Chondrocyte (in vitro differentiated cells): ENCODE measurements around the gene SDHAF3. TPM values are rescaled to one million over a fixed set of nuclear protein-coding genes. Genes with fewer than 3 reads are reported as not detected.

Experiments
- DNase-seq: peaks from one replicate; pipeline ENCODE4 v3.0.0; 2021; ENCODE audit warnings: mixed read lengths, low spot score
- H3K27ac Mint-ChIP-seq: one replicate; pipeline ENCODE4 v1.8.0; 2021; ENCODE audit warnings: mild to moderate bottlenecking, moderate library complexity, mixed read lengths; ENCODE audit not compliant: unreplicated experiment
- H3K27me3 Mint-ChIP-seq: 2 replicates; pipeline ENCODE4 v1.8.0; 2021; ENCODE audit warnings: low read depth, mixed read lengths
- H3K36me3 Mint-ChIP-seq: 2 replicates; pipeline ENCODE4 v1.8.0; 2021; ENCODE audit warnings: low read depth, mixed read lengths
- H3K4me1 Mint-ChIP-seq: 2 replicates; pipeline ENCODE4 v1.8.0; 2021; ENCODE audit warnings: low read depth, mild to moderate bottlenecking, mixed read lengths
- H3K4me3 Mint-ChIP-seq: one replicate; pipeline ENCODE4 v1.8.0; 2021; ENCODE audit warnings: mild to moderate bottlenecking, moderate library complexity, mixed read lengths; ENCODE audit not compliant: unreplicated experiment
- H3K9me3 Mint-ChIP-seq: 2 replicates; pipeline ENCODE4 v1.8.0; 2021; ENCODE audit warnings: low read depth, mixed read lengths
- CTCF ChIP-seq: fragments of 200-600 bp; sonication (generic); IDR thresholded peaks from 2 replicates; pipeline ENCODE4 v1.5.0; 2021; ENCODE audit warnings: antibody characterized with exemption, mild to moderate bottlenecking, moderate library complexity
- total RNA-seq: library from RNA; stranded (reverse); gene quantifications from 3 replicates; pipeline ENCODE4 v1.2.1, GENCODE V29; 2021

SDHAF3 gene
- total RNA-seq, 1 donor from 2014 or later = 8.0 TPM

GRCh38 chr7:97126483-97127171, 9.1 kb downstream of the SDHAF3 start:
- peaks cover 2% of the 10 kb centered on the region for H3K36me3 Mint-ChIP-seq
- DNase-seq = no peak
- H3K27me3 Mint-ChIP-seq = no peaks in the 10 kb centered on the region
- no peak overlapping the region for H3K4me3 Mint-ChIP-seq
- no peak overlapping the region for H3K27ac Mint-ChIP-seq
- H3K9me3 Mint-ChIP-seq = peaks cover 11% of the 10 kb centered on the region
- TF ChIP-seq CTCF = no peak
- peaks cover 4% of the 10 kb centered on the region for H3K4me1 Mint-ChIP-seq

DNA sequence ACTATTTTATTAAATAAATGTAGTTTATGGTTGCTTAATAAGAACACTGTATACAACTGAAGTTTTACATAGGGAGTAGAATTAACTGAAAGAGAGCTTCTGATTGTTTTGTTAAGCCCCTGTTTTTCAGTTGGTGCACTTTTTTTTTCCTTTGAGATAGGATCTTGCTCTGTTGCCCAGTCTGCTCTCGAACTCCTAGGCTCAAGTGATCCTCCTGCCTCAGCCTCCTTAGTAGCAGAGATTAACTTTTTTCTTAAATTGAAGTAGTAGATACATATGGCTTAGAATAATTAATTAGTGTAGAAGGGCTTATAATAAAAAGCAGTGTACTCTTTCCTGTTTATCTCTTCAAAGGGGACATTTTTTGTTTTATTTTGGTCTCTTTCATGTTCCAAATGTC, 11.2 kb downstream of the SDHAF3 start:
- Mint-ChIP-seq H3K27ac (no peak overlapping the region), H3K9me3 (peaks cover 11% of the 10 kb centered on the region), H3K27me3 (no peaks in the 10 kb centered on the region), H3K4me3 (no peak overlapping the region), H3K4me1 (peaks cover 4% of the 10 kb centered on the region), H3K36me3 (peaks cover 2% of the 10 kb centered on the region)
- TF ChIP-seq CTCF = no peak
- no peak for DNase-seq

- TF ChIP-seq CTCF = no peak
- H3K4me3 Mint-ChIP-seq = no peak overlapping the region
These were observed 13.1 kb downstream of the SDHAF3 start for GRCh38 chr7:97130417-97131139.

GRCh38 chr7:97133159-97133558, 15.7 kb downstream of the SDHAF3 start:
- no peaks in the 10 kb centered on the region for H3K27me3 Mint-ChIP-seq
- TF ChIP-seq CTCF = no peak
- H3K36me3 Mint-ChIP-seq = no peaks in the 10 kb centered on the region
- no peak overlapping the region for H3K4me3 Mint-ChIP-seq
- DNase-seq = no peak
- peaks cover 4% of the 10 kb centered on the region for H3K4me1 Mint-ChIP-seq
- H3K27ac Mint-ChIP-seq = no peak overlapping the region
- H3K9me3 Mint-ChIP-seq = no peaks in the 10 kb centered on the region

More at GRCh38 chr7:97130417-97131139, 13.1 kb downstream of the SDHAF3 start:
- Mint-ChIP-seq H3K4me1 (peaks cover 4% of the 10 kb centered on the region), H3K27ac (no peak overlapping the region), H3K9me3 (peaks cover under 1% of the 10 kb centered on the region), H3K27me3 (no peaks in the 10 kb centered on the region), H3K36me3 (no peaks in the 10 kb centered on the region)
- DNase-seq = peak; percentile 72

DNA sequence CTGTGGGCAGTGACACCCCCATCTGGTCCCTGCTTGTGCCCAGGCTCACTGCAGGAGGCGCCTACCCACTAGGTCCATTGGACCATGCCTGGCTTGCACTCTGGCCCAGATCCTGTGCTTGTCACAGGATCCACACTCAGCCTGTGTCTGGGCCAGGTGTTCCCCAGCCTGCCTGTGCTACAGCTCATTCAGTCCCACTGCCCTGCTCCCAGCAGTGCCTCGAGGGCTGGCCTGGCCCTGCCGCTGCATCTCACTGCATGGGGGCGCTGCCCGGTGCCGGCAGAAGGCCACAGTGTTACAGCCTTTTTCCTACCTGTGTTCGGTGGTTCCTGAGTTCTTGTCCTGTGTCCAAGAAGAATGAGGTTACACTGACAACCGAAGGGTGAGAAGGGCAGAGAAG, 21.3 kb downstream of the SDHAF3 start:
- H3K36me3 Mint-ChIP-seq = peaks cover 16% of the 10 kb centered on the region
- no peaks in the 10 kb centered on the region for H3K4me1 Mint-ChIP-seq
- DNase-seq = no peak
- no peak for TF ChIP-seq CTCF
- H3K27ac Mint-ChIP-seq = no peak overlapping the region
- no peak overlapping the region for H3K4me3 Mint-ChIP-seq
- no peaks in the 10 kb centered on the region for H3K27me3 Mint-ChIP-seq
- H3K9me3 Mint-ChIP-seq = peaks cover 12% of the 10 kb centered on the region
